ENCODE results near the gene CCDC73.
"Not testable (repeated sequence)": the region's sequence is repeated elsewhere in the genome, so short reads cannot be mapped to it uniquely, and the experiment has no call there.

The CCDC73 gene

GRCh38 chr11:32792948-32793475 is 1.4 kb downstream of the CCDC73 start:
- DNase-seq (ENCODE audit: low spot score) = peak; percentile 30

DNA sequence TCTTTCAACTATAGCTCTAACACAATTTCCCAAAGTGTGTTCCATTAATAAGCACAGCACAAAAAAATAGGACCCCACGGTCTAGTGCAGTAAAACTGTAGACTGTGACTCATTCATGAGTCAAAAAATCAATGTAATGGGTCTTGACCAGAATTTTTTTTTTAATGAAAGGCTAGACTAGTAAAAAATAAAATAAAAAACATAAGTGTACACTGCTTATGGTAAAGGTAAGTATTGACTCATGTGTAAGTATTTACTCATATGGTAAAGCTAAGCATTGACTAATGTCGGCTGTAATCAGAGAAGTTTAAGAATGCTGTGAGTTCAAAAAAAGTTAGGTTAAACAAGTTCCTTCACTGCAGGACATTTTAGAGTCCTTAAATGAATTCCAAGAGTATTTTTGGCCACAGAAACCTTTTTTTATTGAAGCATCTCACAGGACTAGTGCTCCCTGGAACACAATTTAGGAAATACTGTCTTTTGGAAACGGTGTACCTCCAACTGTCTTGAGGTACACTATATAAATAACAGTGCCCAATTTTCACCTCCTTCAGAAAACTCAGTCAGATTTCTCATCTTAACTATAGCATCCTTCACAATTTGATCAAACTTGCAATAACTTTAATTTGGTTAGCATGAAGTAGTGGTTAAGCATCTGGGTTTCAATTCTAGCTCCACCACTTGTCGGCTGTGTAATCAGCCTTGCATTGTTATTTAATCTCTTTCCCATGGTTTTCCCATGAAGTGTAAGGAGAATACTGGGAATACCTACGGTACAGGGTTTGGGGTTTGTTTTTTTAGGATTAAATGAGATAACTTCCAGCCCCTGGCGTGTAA is 2.1 kb downstream of the CCDC73 start:
- no peak for DNase-seq (ENCODE audit: low spot score)

GRCh38 chr11:32790916-32791315 is 3.5 kb downstream of the CCDC73 start:
- no peak for DNase-seq (ENCODE audit: low spot score)

GRCh38 chr11:32786811-32787210 is 7.7 kb downstream of the CCDC73 start:
- no peak for DNase-seq (ENCODE audit: low spot score)

- no peak for DNase-seq (ENCODE audit: low spot score)
Measured at GRCh38 chr11:32785262-32785661, 9.2 kb downstream of the CCDC73 start.

DNA sequence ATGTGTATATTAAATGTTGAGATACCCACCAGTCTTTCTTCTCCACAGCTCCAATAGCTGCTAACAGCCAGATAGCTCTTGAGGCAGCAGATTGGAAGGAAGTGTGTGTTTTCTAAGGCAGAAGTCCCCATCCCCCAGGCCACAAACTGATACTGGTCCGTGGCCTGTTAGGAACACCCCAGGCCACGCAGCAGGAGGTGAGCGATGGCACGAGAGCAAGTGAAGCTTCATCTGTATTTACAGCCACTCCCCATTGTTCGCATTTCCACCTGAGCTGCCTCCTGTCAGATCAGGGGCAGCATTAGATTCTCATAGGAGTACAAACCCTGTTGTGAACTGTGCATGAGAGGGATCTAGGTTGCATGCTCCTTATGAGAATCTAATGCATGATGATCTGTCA is 12.7 kb downstream of the CCDC73 start:
- DNase-seq (ENCODE audit: low spot score) = no peak

GRCh38 chr11:32780839-32781238 is 13.6 kb downstream of the CCDC73 start:
- not testable (repeated sequence) for DNase-seq (ENCODE audit: low spot score)

DNA sequence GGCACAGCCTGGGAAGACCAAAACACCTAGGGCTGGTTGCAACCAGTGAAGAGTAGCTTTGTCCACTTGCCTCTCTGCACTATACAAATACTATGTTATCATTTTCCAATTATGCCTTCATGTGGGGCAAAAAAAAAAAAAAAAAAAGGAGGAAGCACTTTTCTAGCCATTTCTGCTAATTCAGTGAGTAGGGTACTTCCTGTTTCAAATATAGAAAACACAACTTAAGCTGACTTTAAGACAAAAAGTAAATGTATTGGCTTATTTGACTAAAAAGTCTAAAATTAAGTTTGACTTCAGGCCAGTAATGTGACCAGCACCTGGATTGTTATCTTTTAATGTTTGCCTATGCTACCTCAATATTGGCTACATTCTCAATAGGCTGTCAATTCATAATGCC is 15.3 kb downstream of the CCDC73 start:
- no peak for DNase-seq (ENCODE audit: low spot score)

DNA sequence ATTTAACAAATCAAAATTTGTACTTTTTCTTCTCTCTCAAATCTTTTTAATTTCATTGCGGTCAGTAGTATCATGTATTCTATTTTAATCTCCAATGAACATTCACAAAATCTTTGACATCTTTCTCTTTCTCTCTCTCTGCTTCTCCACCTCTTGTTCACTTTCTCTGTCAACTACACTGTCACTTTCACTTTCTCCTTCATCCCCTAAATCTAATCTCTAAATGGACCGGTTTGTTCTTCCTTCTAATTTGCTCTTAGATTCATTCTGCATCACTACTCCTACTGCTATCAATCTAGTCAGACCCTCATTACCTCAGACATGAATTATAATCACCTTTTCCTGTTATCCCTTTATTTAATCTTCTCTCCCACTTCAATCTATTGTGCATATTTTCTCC is 18.6 kb downstream of the CCDC73 start:
- no peak for DNase-seq (ENCODE audit: low spot score)

DNA sequence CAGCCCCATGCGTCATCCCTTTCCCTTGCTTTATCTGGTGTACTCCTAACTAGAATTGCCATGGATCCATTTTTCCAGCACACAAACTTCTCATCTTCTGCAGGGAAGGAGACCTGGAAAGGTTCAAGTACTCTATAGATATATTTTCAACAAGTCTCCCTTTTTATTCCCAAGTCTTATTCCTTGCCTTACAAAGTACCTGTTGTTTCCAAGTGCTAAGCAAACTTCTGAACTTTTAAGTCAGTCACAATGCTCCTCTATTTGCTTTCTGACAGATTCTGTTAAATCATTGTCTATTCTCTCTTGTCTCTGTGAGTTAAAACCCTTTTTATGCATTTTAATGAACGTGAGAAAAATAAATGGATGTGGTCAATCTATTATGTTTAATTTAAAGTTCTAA is 20.4 kb downstream of the CCDC73 start:
- no peak for DNase-seq (ENCODE audit: low spot score)

- DNase-seq (ENCODE audit: low spot score) = no peak
Measured at GRCh38 chr11:32772731-32773130, 21.7 kb downstream of the CCDC73 start.

GRCh38 chr11:32761774-32762173 is 32.7 kb downstream of the CCDC73 start:
- DNase-seq (ENCODE audit: low spot score) = not testable (repeated sequence)

- DNase-seq (ENCODE audit: low spot score) = no peak
Measured at GRCh38 chr11:32758291-32758690, 36.2 kb downstream of the CCDC73 start.

DNA sequence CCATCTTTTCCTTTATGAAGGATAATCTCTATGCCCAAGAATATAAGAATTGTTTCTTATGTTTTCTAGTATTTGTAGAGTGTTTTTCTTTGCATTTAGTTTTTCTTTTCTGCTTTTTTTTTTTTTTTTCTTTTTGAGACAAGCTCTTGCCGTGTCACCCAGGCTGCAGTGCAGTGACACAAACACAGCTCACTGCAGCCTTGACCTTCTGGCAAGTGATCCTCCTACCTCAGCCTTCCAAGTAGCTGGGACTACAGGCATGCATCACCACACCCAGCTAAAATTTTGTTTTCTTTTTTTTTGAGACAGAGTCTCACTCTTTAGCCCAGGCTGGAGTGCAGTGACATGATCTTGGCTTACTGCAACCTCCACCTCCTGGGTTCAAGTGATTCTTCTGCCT is 41.3 kb downstream of the CCDC73 start:
- DNase-seq (ENCODE audit: low spot score) = not testable (repeated sequence)

DNA sequence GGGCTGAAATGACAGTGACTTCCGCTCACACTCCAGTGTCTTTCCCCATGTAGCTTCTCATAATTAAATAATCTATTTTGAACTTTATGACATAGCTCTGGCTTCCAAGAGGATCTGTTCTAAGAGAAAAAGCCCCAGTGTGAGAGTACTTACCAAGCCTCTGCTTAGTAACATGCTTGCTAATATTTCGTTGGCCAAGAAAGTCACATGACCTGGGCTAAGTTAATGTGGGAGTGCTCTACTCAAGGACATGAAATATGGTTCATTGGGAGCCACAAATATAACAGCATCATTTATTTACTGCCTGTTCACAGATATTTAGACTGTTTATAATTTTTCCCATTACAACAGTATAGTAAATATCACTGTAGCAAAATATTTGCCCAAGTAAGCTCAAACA is 42.5 kb downstream of the CCDC73 start:
- no peak for DNase-seq (ENCODE audit: low spot score)

DNA sequence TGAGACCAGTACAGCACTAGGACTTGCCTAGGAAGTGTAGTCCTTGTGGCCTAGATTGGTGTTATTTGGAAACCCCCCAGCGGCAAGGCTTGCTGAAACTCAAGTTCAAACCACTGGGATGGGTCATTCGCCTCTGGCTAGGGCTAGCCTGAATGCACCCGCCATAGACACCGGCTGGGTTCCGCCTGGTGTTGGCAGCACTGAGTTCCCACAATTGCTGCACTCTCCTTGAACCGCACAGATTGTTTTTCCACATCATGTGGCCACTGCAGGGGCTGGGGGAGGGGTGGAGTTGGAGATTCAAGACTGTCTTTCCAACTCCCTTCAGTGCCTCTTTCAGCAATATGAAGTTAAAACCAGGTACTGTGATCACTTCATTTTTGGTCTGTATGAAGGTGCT is 43.1 kb downstream of the CCDC73 start:
- no peak for DNase-seq (ENCODE audit: low spot score)

- no peak for DNase-seq (ENCODE audit: low spot score)
Measured at GRCh38 chr11:32729976-32730375, 64.5 kb downstream of the CCDC73 start.

- no peak for DNase-seq (ENCODE audit: low spot score)
Measured at GRCh38 chr11:32723332-32723731, 71.1 kb downstream of the CCDC73 start.

DNA sequence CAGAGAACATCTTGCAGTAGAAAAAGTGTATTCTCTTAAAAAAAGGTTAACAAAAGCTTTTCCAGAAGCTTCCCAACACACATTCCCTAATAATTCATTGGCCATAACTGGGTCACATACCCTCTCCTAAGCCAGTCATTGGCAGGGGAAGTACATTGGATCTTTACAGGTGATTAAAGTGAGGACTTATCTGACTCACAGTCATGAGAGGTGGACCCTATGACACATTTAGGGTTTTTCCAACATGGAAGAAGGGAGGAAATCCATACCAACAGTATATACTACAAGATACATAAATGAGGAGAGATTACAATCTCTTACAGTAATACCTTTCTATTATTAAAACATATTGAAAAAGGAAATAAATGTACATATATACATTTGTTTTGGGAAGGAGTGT is 72.2 kb downstream of the CCDC73 start:
- no peak for DNase-seq (ENCODE audit: low spot score)

DNA sequence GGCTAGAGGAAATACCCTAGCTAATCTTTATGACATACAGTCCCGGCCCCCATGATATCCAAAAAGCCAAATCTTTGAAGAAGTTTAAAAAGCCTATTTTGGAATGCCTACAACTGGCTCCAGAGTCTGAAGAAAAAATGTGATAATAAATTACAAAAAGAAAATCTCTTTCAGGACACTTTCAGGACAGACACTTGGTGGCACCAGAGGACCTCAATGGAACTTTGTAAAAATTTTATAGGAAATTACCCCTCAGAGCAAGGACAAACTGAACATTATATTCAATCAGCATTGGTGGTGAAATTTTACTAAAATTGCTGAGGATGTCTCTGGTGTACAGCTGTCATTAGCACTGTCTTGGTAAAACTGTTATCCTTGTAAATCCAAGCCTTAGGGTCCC is 81.0 kb downstream of the CCDC73 start:
- DNase-seq (ENCODE audit: low spot score) = peak; percentile 11

DNA sequence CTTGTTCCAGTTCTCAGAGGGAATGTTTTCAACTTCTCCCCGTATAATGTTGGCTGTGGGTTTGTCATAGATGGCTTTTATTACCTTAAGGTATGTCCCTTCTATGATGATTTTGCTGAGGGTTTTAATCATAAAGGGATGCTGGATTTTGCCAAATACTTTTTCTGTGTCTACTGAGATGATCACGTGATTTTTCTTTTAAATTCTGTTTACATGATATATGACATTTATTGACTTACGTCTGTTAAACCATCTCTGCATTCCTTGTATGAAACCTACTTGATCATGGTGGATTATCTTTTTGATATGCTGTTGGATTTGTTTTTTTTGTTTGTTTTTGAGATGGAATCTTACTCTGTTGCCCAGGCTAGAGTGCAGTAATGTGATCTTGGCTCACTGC is 85.5 kb downstream of the CCDC73 start:
- DNase-seq (ENCODE audit: low spot score) = not testable (repeated sequence)

- DNase-seq (ENCODE audit: low spot score) = peak; percentile 40
Measured at GRCh38 chr11:32706985-32707741, 87.3 kb downstream of the CCDC73 start.

Data from AG08396 (cell line).